NB4 (cell line): ENCODE results near the gene DNAJC3.

Source experiments
- CTCF ChIP-seq: IDR thresholded peaks from one replicate; pipeline ENCODE4 v1.5.1; 2012; ENCODE audit warnings: low read depth, low read length
- POLR2A ChIP-seq: IDR thresholded peaks from 2 replicates; pipeline ENCODE4 v1.6.1; 2011; ENCODE audit warnings: mild to moderate bottlenecking; ENCODE audit not compliant: insufficient read length; ENCODE audit errors: extremely low read depth

DNA sequence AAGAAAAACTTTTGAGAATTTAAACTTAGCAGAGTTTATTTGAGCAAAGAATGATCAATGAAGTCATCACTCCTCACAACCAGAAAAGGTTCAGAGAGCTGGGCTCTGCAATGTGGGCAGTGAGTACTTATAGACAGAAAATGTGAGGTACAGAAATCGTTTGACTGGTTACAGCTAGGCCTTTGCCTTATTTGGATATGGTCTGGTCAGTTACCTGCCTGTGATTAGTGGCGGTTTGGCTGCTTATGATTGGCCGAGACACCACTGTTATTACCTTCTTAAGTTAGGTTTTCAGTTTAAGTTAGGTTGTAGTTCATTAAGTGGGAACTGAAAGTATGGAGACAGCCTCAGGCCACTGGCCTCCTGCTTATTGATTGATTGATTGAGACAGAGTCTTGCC lies 66.3 kb downstream of the DNAJC3 start:
- TF ChIP-seq CTCF (no peak), POLR2A (no peak)
